T-helper 1 cell treated with Interleukin-12 subunit alpha and Interleukin-12 subunit beta and Interleukin-4 antibody, amounts not matched to agents 30 ng/mL and 1 ng/mL, for 36 hours (primary cell): ENCODE data around the gene PRPH. TPM values are rescaled to one million over a fixed set of nuclear protein-coding genes. Genes with fewer than 3 reads are reported as not detected.
"Not testable (repeated sequence)": the region's sequence is repeated elsewhere in the genome, so short reads cannot be mapped to it uniquely, and the experiment has no call there.

Source experiments
- intact Hi-C: fragments of 100-400 bp; cut with micrococcal nuclease; formaldehyde crosslinking; loops from one replicate; pipeline ENCODE4 v1.15.1; 2024
- total RNA-seq: library from RNA; stranded (reverse); gene quantifications from 2 replicates; pipeline ENCODE4 v1.2.3, GENCODE V29; 2022

PRPH gene
- total RNA-seq = not detected in 2 replicates

DNA sequence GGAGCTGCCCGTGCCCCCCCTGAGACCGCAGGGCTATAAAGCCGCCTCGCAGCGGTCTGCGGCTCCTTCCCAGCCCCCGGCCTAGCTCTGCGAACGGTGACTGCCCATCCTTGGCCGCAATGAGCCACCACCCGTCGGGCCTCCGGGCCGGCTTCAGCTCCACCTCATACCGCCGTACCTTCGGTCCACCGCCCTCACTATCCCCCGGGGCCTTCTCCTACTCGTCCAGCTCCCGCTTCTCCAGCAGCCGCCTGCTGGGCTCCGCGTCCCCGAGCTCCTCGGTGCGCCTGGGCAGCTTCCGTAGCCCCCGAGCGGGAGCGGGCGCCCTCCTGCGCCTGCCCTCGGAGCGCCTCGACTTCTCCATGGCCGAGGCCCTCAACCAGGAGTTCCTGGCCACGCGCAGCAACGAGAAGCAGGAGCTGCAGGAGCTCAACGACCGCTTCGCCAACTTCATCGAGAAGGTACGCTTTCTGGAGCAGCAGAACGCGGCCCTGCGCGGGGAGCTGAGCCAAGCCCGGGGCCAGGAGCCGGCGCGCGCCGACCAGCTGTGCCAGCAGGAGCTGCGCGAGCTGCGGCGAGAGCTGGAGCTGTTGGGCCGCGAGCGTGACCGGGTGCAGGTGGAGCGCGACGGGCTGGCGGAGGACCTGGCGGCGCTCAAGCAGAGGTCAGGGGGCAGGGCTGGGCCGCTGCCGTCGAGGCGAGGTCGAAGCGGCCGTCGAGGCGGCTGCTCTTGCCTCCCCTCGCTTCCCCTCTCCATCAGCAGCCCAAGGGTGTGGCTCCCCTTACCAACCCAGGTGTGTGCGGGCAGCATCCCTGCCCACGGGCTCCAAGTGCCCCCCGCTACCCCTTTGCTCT, at the start of gene PRPH:
Gene PRPH (plus strand): TSS at position 66 of the 855 bp plus-strand sequence. CDS start 54 bp downstream, at position 120.
- intact Hi-C loops = no loop called here

DNA sequence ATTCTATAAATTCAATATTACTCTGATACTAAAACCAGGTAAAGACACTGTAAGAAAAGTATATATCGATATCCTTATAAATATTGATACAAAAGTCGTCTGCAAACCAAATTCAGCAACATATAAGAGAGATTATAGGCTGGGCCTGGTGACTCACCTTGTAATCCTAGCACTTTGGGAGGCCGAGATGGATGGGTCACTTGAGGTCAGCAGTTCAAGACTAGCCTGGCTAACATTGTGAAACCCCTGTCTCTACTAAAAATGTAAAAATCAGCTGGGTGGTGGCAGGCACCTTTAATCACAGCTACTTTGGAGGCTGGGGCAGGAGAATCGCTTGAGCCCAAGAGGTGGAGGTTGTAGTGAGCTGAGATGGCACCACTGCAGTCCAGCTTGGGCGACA, 43.6 kb upstream of the PRPH start:
- intact Hi-C loops = no loop called here

DNA sequence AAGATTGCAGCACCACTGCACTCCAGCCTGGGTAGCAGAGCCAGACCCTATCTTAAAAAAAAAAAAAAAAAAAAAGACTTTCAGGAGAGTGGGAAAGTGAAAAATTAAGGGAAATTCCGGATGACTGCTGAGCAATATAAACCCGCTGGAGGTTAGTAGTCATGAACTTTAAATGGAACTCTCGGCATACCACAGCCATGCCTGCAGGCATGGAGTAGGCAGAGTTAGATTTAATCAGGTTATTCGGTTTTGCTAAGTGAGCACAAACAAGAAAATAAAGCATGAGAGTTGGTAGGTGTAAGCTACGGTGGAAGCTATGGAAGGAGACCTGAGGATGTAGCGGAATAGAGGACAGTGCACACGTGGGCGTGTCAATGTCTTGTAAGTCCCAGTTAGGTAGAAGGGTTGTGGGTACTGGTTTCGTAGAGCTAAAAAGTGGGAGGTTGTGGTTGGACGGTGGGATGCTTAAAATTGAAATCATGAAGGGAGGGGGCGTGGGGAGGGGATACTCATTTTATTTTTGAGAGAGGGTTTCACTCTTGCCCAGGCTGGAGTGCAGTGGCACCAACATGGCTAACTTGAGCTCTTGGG, 41.8 kb upstream of the PRPH start:
- intact Hi-C loops = no loop called here

- intact Hi-C loops = not testable (repeated sequence)
Measured at GRCh38 chr12:49255456-49255855, 39.5 kb upstream of the PRPH start.

DNA sequence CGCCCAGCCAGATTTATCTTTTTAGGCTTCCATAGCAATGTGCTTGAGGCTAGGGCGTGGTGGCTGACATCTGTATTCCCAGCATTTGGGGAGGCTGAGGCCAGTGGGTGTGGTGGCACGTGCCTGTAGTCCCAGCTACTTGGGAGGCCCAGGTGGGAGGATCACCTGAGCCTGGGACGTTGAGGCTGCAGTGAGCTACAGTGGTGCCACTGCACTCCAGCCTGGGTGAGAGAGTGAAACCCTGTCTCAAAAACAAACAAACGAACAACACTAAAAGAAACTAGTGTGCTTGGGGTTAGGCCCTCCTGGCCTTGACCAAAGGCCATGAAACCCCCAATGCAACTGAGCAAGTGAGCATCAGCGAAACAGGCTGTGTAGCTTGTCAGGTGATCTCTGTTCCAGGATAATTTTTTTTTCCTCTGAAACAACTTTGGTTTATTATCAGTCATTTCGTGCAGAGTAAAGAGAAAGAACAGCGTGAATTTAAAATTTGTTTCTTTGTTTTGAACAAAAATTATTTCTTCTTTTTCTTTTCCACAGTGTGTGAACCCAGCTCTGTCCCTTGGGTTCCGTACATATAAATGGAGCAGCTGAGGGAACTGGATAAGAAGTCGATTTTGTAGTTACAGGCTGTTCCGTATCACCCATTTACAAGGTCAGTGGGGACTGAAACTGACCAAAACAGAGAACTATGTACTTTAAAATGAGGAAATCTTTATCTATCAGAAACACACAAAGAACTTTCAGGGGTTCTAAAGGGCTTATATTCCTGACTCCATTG, 38.9 kb upstream of the PRPH start:
- intact Hi-C loops = no loop called here

- intact Hi-C loops = not testable (repeated sequence)
Measured at GRCh38 chr12:49257508-49258184, 37.3 kb upstream of the PRPH start.

- intact Hi-C loops = no loop called here
Measured at GRCh38 chr12:49259452-49259851, 35.5 kb upstream of the PRPH start.

GRCh38 chr12:49260166-49260565, 34.8 kb upstream of the PRPH start:
- intact Hi-C loops = no loop called here

- intact Hi-C loops = no loop called here
Measured at GRCh38 chr12:49260571-49261363, 34.2 kb upstream of the PRPH start.

DNA sequence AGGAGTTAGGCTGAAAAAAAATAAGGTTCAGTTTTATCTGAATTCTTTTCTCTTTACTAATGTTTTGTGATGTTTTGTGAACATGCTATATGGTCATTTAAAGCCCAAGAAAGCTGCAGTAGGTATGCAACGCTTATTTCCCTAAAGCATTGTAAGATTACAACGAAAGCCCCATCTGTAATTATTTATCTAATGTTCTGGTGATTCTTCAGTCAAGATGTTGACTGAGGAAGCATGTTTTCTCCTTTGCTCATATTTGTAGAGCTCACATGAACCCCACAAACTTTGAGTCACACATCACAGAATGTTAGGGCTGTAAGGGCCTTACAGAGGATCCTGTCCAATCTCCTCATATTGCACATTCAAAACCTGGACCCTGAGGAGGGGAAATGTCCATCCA, 33.2 kb upstream of the PRPH start:
- intact Hi-C loops = no loop called here

GRCh38 chr12:49263400-49263763, 31.6 kb upstream of the PRPH start:
- intact Hi-C loops = no loop called here

- intact Hi-C loops = loop anchor here (1.0 kb wide), 1 partner anchor 154 kb away; the partner anchor contains the start of gene LMBR1L
Measured at GRCh38 chr12:49264466-49264872, 30.5 kb upstream of the PRPH start.

GRCh38 chr12:49264873-49265792, 29.8 kb upstream of the PRPH start, which contains the start of gene TUBA1C:
Gene TUBA1C (plus strand): TSS chr12:49265082. CDS start chr12:49265182, 100 bp downstream.
- intact Hi-C loops = loop anchor here (1.0 kb wide), 10 partner anchors 31 to 476 kb away; partner anchors contain the start of genes C1QL4, LMBR1L, MCRS1 and TMBIM6

- intact Hi-C loops = not testable (repeated sequence)
Measured at GRCh38 chr12:49269191-49269590, 25.8 kb upstream of the PRPH start.

- intact Hi-C loops = no loop called here
Measured at GRCh38 chr12:49272790-49273725, 21.9 kb upstream of the PRPH start.

- intact Hi-C loops = no loop called here
Measured at GRCh38 chr12:49273726-49274395, 21.1 kb upstream of the PRPH start.

GRCh38 chr12:49274396-49275069, 20.4 kb upstream of the PRPH start:
- intact Hi-C loops = no loop called here
